ENCODE data around the gene PARVB.

The PARVB gene

DNA sequence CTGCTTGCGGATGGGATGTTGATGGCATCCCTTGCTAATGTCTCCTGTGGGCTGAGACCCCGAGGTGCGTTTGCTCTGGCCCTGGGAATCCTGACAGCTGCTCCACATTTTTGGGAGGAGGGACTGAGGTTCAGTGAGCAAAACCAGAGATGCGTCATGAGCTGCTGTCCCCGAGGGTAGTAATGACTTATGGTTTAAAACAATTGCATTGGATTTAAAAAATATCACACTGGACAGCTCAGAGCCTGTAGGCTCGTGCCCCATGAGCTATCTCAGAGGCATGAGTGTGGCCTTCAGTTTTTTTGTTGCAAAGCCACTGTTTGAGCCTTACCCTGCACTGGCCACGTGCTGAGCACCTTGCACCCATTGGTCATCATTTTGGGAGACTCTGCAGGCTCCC is 135.7 kb downstream of the PARVB start:
- ChIA-PET POLR2A (no interaction called here), CTCF (interaction anchor here (0.5 kb wide), 1 partner anchor 40 kb away, joined by 3 read pairs; no protein-coding TSS in a partner anchor)
- no peak for TF ChIP-seq HOXC10 (CRISPR knock-in tag; IDR thresholded peaks at IDR 0.05)
- TF ChIP-seq REPIN1 (tag by site-specific recombination; IDR thresholded peaks at IDR 0.05; ENCODE audit: low read depth) = no peak
- TF ChIP-seq, protein P1, sequence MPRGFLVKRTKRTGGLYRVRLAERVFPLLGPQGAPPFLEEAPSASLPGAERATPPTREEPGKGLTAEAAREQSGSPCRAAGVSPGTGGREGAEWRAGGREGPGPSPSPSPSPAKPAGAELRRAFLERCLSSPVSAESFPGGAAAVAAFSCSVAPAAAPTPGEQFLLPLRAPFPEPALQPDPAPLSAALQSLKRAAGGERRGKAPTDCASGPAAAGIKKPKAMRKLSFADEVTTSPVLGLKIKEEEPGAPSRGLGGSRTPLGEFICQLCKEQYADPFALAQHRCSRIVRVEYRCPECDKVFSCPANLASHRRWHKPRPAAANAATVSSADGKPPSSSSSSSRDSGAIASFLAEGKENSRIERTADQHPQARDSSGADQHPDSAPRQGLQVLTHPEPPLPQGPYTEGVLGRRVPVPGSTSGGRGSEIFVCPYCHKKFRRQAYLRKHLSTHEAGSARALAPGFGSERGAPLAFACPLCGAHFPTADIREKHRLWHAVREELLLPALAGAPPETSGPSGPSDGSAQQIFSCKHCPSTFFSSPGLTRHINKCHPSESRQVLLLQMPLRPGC (tag by site-specific recombination; IDR thresholded peaks at IDR 0.05) = no peak
- no peak for TF ChIP-seq GLIS1 (tag by site-specific recombination; IDR thresholded peaks at IDR 0.05)
- no peak for TF ChIP-seq ZNF426 (tag by site-specific recombination; IDR thresholded peaks at IDR 0.05)
- TF ChIP-seq, protein P2, sequence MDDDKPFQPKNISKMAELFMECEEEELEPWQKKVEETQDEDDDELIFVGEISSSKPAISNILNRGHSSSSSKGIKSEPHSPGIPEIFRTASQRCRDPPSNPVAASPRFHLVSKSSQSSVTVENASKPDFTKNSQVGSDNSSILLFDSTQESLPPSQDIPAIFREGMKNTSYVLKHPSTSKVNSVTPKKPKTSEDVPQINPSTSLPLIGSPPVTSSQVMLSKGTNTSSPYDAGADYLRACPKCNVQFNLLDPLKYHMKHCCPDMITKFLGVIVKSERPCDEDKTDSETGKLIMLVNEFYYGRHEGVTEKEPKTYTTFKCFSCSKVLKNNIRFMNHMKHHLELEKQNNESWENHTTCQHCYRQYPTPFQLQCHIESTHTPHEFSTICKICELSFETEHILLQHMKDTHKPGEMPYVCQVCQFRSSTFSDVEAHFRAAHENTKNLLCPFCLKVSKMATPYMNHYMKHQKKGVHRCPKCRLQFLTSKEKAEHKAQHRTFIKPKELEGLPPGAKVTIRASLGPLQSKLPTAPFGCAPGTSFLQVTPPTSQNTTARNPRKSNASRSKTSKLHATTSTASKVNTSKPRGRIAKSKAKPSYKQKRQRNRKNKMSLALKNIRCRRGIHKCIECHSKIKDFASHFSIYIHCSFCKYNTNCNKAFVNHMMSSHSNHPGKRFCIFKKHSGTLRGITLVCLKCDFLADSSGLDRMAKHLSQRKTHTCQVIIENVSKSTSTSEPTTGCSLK (tag by site-specific recombination; IDR thresholded peaks at IDR 0.05) = no peak
- TF ChIP-seq ZNF530 (tag by site-specific recombination; IDR thresholded peaks at IDR 0.05; ENCODE audit: low read depth) = no peak
- TF ChIP-seq ZNF133 (tag by site-specific recombination; IDR thresholded peaks at IDR 0.05) = no peak
- TF ChIP-seq ZNF664 (tag by site-specific recombination; IDR thresholded peaks at IDR 0.05) = no peak
- no peak for TF ChIP-seq ZNF600 (tag by site-specific recombination; IDR thresholded peaks at IDR 0.05)
- TF ChIP-seq ZNF140 (tag by site-specific recombination; IDR thresholded peaks at IDR 0.05) = no peak
- TF ChIP-seq, protein P3, sequence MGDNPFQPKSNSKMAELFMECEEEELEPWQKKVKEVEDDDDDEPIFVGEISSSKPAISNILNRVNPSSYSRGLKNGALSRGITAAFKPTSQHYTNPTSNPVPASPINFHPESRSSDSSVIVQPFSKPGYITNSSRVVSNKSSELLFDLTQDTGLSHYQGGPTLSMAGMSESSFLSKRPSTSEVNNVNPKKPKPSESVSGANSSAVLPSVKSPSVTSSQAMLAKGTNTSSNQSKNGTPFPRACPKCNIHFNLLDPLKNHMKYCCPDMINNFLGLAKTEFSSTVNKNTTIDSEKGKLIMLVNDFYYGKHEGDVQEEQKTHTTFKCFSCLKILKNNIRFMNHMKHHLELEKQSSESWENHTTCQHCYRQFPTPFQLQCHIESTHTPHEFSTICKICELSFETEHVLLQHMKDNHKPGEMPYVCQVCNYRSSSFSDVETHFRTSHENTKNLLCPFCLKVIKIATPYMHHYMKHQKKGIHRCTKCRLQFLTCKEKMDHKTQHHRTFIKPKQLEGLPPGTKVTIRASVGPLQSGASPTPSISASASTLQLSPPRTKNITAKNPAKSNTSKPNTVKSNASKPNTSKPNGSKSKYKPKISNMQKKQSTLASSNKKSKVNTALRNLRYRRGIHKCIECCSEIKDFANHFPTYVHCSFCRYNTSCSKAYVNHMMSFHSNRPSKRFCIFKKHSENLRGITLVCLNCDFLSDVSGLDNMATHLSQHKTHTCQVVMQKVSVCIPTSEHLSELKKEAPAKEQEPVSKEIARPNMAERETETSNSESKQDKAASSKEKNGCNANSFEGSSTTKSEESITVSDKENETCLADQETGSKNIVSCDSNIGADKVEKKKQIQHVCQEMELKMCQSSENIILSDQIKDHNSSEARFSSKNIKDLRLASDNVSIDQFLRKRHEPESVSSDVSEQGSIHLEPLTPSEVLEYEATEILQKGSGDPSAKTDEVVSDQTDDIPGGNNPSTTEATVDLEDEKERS (tag by site-specific recombination; IDR thresholded peaks at IDR 0.05) = no peak
- TF ChIP-seq, protein P4, sequence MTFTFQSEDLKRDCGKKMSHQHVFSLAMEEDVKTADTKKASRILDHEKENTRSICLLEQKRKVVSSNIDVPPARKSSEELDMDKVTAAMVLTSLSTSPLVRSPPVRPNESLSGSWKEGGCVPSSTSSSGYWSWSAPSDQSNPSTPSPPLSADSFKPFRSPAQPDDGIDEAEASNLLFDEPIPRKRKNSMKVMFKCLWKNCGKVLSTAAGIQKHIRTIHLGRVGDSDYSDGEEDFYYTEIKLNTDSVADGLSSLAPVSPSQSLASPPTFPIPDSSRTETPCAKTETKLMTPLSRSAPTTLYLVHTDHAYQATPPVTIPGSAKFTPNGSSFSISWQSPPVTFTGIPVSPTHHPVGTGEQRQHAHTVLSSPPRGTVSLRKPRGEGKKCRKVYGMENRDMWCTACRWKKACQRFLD (tag by site-specific recombination; IDR thresholded peaks at IDR 0.05) = no peak
- H3K4me3 ChIP-seq (ENCODE audit: low read depth, low read length) = no peak overlapping the region
- peaks cover 0 to 3% of the 10 kb centered on the region in 2 experiments; a peak in 1 of 3 replicates for H3K36me3 ChIP-seq (ENCODE audit: control insufficient read depth in 2 of 2, insufficient read depth in 1 of 2, low read length in 2 of 2)
- H3K27ac ChIP-seq (ENCODE audit: extremely low read depth, low read depth, low read length) = no peak overlapping the region
- no peaks in the 10 kb centered on the region for H3K4me1 ChIP-seq (ENCODE audit: control insufficient read depth, insufficient read depth, low read length)
- no peaks in the 10 kb centered on the region for H3K9me3 ChIP-seq (ENCODE audit: control insufficient read depth, insufficient read depth, low read depth, low read length)

DNA sequence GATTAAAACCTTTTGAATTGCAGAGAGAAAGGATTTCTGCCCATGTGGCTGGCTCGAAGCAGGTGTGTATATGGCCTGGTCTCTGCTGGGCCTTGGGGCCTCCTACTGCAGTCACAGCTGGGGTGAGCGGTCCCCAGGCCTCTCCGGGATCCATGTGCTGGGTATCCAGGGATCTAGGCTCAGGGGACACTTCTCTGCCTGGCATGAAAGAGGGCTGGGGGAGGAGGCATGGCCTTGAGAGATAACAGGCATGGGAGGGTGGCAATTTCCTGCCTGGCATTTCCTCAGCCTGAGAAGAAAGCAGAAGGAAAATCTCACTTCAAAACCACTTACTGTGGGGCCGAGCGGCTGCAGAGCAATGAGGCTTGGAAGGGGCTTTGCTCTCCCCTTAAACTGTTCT is 136.3 kb downstream of the PARVB start:
- H3K4me3 ChIP-seq (ENCODE audit: low read depth, low read length) = no peak overlapping the region
- no peaks in the 10 kb centered on the region for H3K9me3 ChIP-seq (ENCODE audit: control insufficient read depth, insufficient read depth, low read depth, low read length)
- H3K36me3 ChIP-seq (ENCODE audit: control insufficient read depth in 2 of 2, insufficient read depth in 1 of 2, low read length in 2 of 2) = peaks cover 0 to 3% of the 10 kb centered on the region in 2 experiments; a peak in 1 of 3 replicates
- POLR2A ChIA-PET = no interaction called here
- H3K4me1 ChIP-seq (ENCODE audit: control insufficient read depth, insufficient read depth, low read length) = no peaks in the 10 kb centered on the region
- TF ChIP-seq GLI4 (tag by site-specific recombination; IDR thresholded peaks at IDR 0.05) = no peak
- no peak for TF ChIP-seq ZNF837 (tag by site-specific recombination; IDR thresholded peaks at IDR 0.05)
- TF ChIP-seq ZNF670 (tag by site-specific recombination; IDR thresholded peaks at IDR 0.05; ENCODE audit: low read depth) = no peak
- no peak for TF ChIP-seq ZNF354C (tag by site-specific recombination; IDR thresholded peaks at IDR 0.05; ENCODE audit: borderline replicate concordance, low read depth)
- CTCF ChIA-PET = interaction anchor here (0.5 kb wide), 1 partner anchor 40 kb away, joined by 3 read pairs; no protein-coding TSS in a partner anchor
- no peak overlapping the region for H3K27ac ChIP-seq (ENCODE audit: extremely low read depth, low read depth, low read length)

All from HEK293 (cell line).